PC-9 (cell line): Measurements from ENCODE around the gene EML1.

ENCODE experiments used
- CTCF ChIP-seq: fragments of 200-600 bp; sonication (generic); conservative IDR thresholded peaks from 2 replicates; pipeline ENCODE4 v1.6.1; 2017; ENCODE audit warnings: mixed run types, antibody characterized with exemption, mild to moderate bottlenecking, moderate library complexity
- EZH2 ChIP-seq: fragments of 200-600 bp; sonication (generic); IDR thresholded peaks from 2 replicates; pipeline ENCODE4 v1.8.0; 2017; ENCODE audit warnings: antibody characterized with exemption, low read depth

DNA sequence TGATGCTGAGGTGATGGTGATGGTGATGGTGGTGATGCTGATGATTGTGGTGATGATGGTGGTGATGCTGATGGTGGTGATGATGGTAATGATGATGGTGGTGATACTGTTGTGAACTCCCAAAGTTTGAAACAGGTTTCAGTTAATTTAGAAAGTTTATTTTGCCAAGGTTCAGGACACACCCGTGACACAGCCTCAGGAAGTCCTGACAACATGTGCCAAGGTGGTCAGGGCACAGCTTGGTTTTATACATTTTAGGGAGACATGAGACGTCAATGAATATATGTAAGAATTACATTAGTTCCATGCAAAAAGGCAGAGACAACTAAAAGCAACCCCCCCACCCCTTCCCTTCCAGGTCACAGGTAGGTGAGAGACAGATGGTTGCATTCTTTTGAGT, 159.2 kb downstream of the EML1 start:
- no peak for TF ChIP-seq CTCF
- no peak for TF ChIP-seq EZH2
